GM21381 (cell line): ENCODE data around the gene MLX.

Experiments used
- ATAC-seq: cut with Tn5 transposase; IDR thresholded peaks from one replicate; pipeline ENCODE4 v1.9.1; 2021; ENCODE audit warnings: mild to moderate bottlenecking, moderate library complexity; ENCODE audit not compliant: unreplicated experiment

Gene MLX, protein sequence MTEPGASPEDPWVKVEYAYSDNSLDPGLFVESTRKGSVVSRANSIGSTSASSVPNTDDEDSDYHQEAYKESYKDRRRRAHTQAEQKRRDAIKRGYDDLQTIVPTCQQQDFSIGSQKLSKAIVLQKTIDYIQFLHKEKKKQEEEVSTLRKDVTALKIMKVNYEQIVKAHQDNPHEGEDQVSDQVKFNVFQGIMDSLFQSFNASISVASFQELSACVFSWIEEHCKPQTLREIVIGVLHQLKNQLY

DNA sequence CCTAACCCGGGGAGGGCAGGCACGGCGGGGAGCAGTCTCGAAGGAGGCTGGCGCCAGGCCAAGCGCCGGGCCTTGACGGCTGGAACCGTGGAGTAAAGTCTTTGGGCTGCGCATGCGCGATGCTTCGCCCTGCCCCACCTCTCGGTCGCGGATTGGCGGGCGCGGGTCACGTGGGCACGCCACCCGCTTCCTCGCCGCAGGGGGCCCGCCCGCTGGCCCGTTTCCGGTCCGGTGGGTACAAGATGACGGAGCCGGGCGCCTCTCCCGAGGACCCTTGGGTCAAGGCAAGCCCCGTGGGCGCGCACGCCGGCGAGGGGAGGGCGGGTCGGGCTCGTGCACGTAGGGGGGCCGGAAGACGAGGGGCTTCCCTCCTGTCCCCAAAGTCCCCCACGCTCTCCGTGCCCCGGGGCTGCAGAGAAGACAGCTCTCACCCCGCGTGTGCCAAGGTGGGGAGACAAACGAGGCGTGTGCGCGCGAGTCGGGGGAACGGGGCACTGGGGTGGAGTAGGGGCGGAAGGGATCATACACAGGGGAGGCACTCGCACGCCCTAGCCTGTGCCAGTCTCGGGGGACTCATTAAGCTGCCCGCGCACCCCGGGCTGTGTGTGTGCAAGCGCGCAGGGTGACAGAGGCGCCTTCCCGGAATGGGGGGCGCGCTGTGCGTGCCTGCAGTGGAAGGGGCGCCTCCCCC is at the start of gene MLX:
TSS of gene MLX (plus strand) at position 218 of the 691 bp plus-strand sequence. CDS start at position 243, 25 bp downstream.
- ATAC-seq, result peak; percentile 65

DNA sequence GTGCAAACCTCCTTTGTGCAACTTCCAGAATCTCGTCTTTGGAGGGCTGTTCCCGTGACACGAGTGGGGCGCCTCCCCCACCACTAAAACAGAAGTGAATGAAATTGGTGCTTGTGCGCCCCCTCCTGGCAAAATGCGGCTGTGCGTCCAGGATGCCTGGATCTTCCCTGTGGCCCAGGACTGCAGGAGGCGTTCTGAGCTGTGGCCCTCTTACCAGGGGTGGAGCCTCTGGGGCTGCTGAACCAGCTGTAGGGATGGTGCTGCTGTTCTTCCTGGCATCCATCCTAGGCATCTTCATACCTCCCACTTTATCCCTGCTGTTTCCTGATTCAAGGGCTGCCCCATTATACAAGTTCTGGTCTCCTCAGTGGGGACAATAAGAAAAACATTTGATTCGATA is 49.4 kb upstream of the MLX start:
- no peak for ATAC-seq

DNA sequence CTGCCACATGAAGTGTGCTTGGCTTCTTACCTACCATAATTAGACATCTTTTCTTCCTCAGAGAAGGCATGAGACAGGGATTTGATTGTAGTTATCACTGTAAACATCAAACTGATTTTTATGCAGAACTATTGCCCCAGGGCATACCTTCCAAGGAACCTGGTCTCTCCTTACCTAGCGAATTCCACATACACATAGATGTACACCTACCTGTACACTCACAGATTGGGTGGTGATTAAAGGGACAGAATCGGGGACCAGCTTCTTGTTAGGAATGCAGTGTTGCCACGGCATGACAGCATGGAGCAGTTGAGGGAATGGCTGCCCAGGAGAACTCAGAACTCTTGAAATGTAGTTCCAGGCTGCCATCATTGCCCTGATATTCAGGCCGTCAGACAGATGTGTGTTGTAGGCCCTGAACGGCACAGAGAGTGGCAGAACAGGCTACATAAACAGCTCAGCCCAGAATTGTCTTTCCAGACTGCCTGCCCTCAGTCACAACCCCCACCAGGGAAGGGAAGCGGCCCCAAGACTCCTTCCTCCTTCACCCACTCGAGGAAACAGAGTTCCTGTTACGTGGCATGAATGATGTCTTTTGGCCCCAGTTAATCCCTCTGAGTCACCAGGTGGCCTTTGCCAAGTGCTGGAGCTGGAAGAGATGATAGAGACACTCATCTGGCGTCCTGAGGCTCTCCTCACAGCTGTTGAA is 48.7 kb upstream of the MLX start:
- ATAC-seq, result no peak

DNA sequence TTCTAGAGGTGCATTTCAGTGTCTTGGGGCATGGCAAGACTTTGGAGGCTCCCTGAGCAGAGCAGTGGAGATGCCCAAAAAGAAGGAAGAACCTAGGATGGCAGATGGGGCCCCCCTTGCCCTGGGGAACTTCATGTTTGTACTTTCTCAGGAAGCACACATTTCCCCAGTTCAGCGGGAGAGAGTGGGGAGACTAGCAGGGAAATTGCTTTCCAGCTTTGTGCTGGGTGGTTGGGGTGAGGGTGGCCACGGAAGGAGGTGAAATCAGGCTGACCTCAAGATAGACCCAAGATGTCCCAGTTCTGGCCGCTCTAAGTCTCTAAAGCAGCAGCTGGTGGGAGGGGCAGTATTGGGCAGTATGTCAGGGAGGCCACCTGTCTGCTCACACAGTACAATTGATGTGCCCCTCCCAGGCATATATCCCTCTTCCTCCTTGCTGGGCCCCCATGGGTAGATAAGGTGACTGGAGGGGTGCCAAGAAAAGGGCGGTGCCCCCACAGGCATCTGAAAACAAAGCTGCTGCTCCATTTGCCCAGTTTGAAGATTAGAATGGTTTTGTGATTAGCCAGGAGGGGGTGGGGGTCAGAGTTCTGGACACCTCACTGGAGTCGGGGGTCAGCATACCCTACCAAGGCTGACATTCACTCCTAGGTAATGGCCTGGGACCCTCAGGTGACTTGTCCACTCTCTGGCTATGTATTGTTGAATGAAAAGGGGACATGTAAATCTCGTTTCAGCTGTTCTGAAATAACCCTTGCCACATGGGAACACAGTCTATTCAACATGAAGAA is 48.0 kb upstream of the MLX start:
- ATAC-seq, result no peak

DNA sequence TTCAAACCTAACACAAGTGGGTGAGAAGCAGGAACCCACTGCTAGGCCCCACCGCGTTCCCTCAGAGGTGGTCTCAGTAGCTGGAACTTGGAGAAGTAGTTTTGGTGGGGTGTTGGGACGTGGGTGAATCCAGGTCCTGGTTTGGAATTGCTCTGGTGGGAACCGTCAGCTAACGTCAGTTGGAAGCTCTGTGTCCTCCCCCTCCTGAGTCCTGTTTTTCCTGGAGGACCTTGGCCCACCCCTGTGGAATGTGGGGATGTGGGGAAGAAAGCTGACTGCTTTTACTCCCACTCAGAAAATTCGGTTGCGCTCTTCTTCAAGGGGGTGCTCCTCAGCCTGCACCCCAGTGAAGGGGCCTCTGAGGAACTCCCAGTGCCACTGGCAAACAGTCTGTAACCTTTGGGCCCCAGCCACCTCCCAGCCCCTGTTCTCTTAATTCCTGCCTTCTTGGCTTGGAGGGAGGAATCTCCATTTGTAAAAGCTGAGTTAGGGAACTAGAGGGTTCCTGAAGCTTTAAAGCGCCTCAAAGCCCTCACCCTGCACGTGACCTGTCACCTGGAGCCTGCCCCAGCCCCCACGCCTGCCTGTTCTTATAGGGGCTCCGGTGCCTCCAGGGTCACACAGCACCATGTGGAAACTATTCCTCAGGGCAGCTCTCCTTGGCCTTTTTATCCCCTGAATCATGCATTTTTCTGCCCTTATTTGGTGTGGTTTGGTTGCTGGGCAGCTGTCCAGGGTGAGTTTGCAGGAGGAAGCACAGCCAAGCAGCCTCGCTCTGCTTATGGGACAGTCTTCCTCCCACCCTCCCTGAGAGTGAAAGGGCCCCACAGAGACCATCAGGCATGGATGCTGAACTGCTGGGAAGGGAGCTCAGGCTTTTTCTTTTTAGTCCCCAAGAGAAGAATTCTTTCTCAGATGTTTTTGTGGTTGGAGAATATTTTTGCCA is 47.1 kb upstream of the MLX start:
- no peak for ATAC-seq

DNA sequence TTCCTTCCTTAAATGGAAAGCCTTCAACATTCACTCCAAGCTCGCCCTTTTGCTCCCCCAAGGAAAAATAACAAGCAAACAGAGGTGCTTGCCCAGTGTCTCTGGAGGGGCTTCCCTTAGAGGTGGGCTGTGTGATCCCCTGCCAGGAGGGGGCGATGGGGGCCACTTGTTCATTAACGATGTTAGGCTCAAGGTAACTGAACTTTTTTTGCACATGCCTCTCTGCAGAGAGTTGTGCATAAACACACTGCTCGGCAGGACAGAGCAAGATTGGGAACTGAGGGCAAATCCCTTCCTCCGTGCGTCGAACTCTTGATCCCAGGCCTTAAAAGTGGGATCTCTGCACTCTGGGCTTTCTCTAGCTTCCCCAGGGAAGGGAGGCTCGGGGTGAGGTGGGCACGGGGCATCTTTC is 46.4 kb upstream of the MLX start:
- ATAC-seq, result no peak

DNA sequence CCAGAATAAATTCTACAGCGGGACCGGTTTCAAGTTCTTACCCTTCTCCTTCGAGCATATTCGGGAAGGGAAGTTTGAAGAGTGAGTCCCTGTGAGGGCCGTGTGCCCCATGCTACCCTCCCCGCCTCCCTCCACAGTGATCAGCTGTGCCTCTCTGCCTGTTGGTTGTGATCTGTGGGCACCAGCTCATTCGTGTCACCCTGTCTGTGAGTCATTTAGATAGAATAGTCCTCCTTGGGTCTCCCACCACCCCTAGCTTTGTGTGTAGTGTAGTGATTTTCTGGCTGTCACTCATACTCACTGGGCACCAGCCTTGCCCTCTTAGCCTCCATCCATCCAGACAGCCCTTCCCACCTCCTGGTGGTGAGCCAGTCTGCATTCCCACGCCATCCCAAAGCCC is 45.9 kb upstream of the MLX start:
- no peak for ATAC-seq

DNA sequence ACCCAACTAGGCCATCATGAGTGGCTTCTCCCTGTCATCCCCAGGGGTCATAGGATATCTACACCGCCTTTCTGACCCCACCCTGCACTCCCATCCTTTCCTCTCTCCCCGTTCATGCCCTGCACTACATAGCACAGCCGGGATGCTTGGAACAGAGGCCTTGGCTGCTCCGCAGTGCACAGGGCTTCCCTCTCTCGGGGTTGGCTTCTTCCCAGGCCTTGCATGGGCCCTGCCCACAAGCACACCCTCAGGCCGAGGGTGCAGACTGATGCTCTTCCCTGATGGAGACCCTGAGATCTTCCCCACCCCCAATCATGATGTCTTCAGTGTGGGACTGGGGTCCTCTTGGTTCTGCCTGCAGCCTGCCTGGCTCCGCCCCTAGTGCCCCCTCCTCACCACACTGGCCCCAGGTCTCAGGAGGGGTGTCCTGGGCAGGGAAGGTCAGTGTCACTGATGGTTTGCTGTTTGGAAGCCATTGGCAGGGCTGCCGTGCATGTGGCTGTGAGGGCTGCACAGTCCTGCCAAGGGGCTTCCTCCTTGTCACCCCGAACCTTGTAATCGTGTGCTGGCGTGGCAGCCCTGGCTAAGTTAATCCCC is 45.1 kb upstream of the MLX start:
- ATAC-seq, result no peak

DNA sequence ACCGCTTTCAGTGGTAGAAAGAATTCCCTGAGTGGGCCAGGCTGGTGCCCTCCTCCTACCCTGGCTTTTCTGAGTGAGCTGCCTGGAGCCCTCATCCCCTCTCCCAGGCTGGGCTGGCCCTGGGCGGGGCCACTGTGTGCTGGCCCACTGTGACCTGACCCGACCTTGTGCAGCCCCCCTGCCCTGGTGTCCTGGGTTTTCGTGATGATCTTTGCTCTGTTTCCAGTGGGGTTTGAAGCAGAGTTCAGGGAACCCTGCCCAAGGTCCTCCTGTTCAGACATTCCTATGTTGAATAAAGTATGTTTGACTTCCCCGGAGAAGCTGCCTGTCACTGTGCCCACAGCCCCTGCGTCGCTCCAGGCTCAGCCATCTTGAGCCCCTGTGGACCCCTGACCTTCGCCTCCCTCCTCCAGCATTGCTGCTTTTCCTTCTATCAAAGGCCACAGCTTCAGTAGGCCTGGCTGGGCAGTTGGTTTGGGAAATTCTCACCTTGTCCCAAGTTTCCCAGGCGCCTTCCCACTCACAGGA is 44.6 kb upstream of the MLX start:
- no peak for ATAC-seq

DNA sequence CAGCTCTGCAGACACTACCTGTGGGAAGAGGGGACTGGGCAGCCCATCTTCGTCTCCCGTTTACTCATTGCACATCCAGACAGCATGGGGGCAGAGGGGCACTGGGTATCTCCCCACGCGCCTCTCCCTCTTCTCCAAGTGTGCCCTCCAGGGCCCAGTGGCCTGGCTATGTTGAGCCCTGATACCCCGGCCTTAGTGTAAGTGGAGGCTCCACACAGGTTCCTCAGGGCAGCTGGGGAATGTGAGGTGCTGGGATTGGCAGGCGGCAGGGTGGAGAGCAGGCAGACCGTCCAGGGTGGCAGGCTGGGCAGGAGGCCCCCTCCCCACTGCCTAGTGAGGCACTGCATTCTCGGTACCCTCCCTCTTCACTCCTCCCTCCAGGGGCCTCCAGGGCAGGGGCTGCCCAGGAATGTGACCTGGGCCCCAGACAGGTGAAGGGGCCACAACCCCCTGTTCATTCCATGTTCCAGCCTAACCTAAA is 44.1 kb upstream of the MLX start:
- ATAC-seq, result no peak

DNA sequence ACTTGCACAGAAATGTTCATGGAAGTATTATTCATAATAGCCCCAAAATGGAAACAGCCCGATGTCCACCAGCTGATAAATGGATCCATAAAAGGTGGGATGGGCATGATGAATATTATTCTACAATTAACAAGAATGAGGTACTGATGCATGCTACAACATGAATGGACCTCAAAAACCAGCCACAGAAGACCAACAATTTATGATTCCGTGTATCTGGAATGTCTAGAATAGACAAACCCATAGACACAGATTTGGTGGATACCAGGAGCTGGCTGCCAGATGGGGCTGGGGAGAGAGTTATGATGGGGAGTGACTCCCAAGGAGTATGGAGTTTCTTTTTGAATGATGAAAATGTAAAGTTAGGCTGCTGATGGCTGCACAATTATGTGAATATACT is 41.7 kb upstream of the MLX start:
- no peak for ATAC-seq

DNA sequence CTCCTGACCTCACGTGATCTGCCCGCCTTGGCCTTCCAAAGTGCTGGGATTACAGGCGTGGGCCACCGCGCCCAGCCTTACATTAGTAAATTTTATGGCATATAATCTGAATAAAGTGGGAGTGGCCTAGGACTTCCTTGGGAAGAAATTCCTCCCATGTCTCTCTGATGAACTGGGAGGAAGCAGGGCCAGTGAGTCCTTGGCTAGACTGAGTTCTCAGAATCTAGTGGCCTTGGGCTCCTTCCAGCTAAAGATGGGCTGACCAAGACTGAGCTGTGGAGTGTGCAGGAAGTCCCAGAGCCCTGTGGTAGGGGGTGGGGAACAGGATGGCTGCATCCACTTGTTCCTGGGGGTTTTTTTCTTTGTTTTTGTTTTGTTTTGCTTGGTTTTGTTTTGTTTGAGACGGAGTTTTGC is 40.9 kb upstream of the MLX start:
- ATAC-seq, result no peak

DNA sequence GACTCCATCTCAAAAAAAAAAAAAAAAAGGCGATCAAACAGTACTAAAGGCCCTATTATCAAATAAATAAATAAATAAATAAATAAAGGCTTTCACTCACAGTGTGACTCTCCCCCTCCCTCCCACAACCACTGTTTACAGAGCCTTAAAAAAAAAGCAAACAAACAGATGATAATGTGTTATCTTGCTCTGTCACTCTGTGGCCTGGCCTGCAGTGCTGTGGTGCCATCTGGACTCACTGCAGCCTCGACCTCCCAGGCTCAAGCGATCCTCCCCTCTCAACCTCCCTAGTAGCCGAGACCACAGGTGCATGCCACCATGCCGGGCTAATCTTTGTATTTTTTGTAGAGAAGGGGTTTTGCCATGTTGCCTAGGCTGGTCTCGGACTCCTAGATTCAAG is 39.0 kb upstream of the MLX start:
- no peak for ATAC-seq

DNA sequence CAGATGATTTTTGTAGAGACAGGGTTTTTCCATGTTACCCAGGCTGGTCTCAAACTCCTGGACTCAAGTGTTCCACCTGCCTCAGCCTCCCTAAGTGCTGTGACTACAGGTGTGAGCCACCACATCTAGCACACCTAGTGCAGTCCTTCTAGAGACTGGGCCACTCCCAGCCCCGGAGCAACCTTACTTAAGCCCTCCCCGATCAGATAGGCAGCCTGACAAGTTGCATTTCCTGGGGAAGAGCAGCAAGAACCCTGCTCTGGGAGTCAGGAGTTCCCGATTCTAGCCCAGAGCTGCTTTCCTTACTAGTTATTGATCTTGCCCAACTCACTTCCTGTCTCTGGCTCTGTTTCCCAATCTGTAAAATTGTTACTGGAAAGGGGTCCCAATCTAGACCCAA is 37.8 kb upstream of the MLX start:
- ATAC-seq, result no peak

DNA sequence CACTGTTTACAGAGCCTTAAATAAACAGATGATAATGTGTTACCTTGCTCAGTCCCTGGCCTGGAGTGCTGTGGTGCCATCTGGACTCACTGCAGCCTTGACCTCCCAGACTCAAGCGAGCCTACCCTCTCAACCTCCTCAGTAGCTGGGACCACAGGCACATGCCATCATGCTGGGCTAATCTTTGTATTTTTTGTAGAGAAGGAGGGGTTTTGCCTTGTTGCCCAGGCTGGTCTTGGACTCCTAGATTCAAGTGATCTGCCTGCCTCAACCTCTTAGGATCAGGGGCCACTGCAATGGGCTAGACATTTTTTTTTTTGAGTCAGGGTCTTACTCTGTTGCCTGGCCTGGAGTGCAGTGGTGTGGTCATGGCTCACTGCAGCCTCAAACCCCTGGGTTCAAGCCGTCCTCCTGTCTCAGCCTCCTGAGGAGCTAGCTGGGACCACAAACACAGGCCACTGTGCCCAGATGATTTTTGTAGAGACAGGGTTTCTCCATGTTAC is 35.9 kb upstream of the MLX start:
- no peak for ATAC-seq

DNA sequence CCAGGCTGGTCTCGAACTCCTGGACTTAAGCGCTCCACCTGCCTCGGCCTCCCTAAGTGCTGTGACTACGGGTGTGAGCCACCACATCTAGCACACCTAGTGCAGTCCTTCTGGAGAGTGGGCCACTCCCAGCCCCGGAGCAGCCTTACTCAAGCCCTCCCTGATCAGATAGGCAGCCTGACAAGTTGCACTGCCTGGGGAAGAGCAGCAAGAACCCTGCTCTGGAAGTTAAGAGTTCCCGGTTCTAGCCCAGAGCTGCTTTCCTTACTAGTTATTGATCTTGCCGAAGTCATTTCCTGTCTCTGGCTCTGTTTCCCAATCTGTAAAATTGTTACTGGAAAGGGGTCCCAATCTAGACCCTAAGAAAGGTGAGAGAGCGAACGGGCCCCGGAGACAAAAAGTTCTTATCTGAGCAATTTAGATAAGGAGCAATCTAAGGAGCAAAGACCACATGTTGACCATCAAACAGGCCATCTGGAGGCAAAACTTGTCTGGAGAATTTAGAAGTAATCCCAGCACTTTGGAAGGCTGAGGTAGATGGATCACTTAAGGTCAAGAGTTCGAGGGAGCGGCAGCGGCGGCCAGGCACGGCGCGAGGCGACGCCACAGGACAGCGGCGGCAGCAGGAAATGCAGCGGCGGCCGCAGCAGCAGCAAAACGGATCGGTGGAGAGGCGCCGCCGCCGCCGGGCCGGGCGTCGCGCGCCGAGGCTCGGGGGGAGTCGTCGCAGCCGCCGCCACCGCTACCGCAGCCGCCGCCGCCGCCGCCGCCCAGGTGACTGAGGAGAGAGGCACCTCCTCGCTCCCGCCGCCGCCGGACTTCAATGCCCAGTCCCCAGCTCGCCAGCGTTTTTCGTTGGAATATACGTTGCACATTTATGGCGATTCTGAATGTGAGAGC is 35.2 kb upstream of the MLX start:
- ATAC-seq, result no peak

DNA sequence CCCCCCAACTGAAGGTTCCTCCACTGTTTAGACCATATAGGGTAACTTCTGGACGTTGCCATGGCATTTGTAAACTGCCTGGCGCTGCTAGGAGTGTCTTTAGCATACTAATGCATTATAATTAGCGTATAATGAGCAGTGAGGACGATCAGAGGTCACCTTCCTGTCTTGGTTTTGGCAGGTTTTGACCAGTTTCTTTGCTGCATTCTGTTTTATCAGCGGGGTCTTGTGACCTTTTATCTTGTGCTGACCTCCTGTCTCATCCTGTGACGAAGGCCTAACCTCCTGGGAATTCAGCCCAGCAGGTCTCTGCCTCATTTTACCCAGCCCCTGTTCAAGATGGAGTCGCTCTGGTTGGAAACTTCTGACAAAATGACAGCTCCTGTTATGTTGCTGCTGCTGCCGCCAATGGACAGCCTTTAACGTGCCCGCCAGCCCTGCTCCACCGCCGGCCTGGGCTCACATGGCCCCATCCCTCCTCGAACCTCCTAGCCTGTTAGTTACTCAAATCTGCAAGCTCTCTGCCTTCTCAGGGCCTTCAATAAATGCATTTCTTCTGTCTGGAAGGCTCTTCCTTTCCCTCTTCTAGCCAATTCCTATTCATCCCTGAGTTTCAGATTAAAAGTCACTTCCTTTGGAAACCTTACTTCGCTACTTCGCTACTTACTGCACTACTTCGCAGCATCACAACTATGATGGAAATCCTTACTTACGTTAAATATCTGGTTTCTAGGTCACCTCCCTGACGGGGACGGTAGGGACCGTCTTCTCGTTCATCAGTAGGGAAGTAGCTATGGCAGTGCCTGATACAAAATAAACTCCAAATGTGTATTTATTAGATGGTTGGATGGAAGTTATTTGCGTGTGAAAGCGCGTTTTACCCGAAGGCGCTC is 31.5 kb upstream of the MLX start:
- no peak for ATAC-seq
